ENCODE data around the gene SIRT7. TPM values are rescaled to one million over a fixed set of nuclear protein-coding genes. Genes with fewer than 3 reads are reported as not detected.

SIRT7 gene
- total and polyA plus RNA-seq, 2 donors (not counting 3 experiments of a cell fraction or from before 2014, with no cell fraction given): 11.6 to 28.8 TPM

DNA sequence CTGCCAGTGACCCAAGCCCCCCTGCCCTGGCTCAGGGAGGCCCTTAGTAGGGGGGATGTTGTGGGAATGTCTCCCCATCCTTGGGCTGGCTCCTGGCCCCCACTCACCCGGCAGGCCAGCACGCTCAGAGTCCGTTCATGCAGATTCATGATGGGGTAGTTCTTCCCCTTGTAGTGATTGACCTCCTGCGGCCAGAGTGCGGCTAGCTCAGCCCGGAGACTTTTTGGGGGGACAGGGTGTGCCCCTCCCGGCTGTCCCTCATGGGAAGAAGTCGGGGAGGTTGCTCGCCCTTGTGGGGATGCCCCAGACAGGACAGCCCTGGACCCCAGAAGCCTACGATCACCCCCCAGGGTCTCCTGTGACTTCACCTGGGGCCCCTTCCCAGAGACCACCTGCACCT lies 12.0 kb downstream of the SIRT7 start:
- Histone ChIP-seq H2AFZ (ENCODE audit: low read depth, low read length) (no peak overlapping the region), H3K9ac (replicated peaks; ENCODE audit: extremely low read depth, insufficient read depth, low read length) (no peak overlapping the region), H3K36me3 (ENCODE audit: control insufficient read depth in 2 of 2, extremely low read depth in 1 of 2, insufficient read depth in 2 of 2, low read length in 2 of 2) (peaks cover 0 to 3% of the 10 kb centered on the region in 2 experiments), H3K27me3 (ENCODE audit: control insufficient read depth in 2 of 2, insufficient read depth in 2 of 2, low read length in 2 of 2) (no peaks in the 10 kb centered on the region), H3K9me1 (replicated peaks; ENCODE audit: control insufficient read depth, extremely low read depth, insufficient read depth, low read length) (no peaks in the 10 kb centered on the region), H3K4me2 (ENCODE audit: insufficient read depth, low read length) (no peak overlapping the region), H3K4me3 (replicated peaks in 1 of 3; ENCODE audit: insufficient read depth in 1 of 3, low read depth in 1 of 3, low read length in 3 of 3) (no peak overlapping the region), H3K4me1 (ENCODE audit: control insufficient read depth, extremely low read depth, insufficient read depth, low read length) (peaks cover 9% of the 10 kb centered on the region), H3K27ac (ENCODE audit: insufficient read depth, low read depth, low read length) (no peak overlapping the region), H4K20me1 (replicated peaks; ENCODE audit: control insufficient read depth, extremely low read depth, insufficient read depth, low read length) (no peaks in the 10 kb centered on the region), H3K9me3 (replicated peaks; ENCODE audit: control insufficient read depth, insufficient read depth, low read length) (no peaks in the 10 kb centered on the region), H3K79me2 (ENCODE audit: control insufficient read depth, insufficient read depth, low read length) (no peaks in the 10 kb centered on the region)
- CTCF ChIA-PET: no interaction called here
- no peak for DNase-seq (ENCODE audit: low read depth, low spot score)
- FAIRE-seq: no peak
- dilution Hi-C loops (cut with MboI; ENCODE audit: extremely low pct_ligation_motif_present, low sequenced_read_pairs) (no loop called here), intact Hi-C loops (cut with micrococcal nuclease) (no loop called here)
- no peak for TF ChIP-seq POLR2A (IDR thresholded peaks at IDR 0.05; ENCODE audit: low read depth, low read length)
- TF ChIP-seq, protein P1, sequence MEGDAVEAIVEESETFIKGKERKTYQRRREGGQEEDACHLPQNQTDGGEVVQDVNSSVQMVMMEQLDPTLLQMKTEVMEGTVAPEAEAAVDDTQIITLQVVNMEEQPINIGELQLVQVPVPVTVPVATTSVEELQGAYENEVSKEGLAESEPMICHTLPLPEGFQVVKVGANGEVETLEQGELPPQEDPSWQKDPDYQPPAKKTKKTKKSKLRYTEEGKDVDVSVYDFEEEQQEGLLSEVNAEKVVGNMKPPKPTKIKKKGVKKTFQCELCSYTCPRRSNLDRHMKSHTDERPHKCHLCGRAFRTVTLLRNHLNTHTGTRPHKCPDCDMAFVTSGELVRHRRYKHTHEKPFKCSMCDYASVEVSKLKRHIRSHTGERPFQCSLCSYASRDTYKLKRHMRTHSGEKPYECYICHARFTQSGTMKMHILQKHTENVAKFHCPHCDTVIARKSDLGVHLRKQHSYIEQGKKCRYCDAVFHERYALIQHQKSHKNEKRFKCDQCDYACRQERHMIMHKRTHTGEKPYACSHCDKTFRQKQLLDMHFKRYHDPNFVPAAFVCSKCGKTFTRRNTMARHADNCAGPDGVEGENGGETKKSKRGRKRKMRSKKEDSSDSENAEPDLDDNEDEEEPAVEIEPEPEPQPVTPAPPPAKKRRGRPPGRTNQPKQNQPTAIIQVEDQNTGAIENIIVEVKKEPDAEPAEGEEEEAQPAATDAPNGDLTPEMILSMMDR (IDR thresholded peaks at IDR 0.05; ENCODE audit: extremely low read depth in 1 of 2, insufficient read depth in 1 of 2, low read depth in 1 of 2, low read length in 2 of 2): no peak
- no peak for TF ChIP-seq JUN (IDR thresholded peaks at IDR 0.05; ENCODE audit: borderline replicate concordance, insufficient read depth, insufficient read length, low read depth)
- no peak for TF ChIP-seq POLR2AphosphoS5 (IDR thresholded peaks at IDR 0.05; ENCODE audit: insufficient read depth, low read depth, low read length)
- no TSS peak for BruUV-seq (replicated peaks)
- POLR2A ChIA-PET: no interaction called here

DNA sequence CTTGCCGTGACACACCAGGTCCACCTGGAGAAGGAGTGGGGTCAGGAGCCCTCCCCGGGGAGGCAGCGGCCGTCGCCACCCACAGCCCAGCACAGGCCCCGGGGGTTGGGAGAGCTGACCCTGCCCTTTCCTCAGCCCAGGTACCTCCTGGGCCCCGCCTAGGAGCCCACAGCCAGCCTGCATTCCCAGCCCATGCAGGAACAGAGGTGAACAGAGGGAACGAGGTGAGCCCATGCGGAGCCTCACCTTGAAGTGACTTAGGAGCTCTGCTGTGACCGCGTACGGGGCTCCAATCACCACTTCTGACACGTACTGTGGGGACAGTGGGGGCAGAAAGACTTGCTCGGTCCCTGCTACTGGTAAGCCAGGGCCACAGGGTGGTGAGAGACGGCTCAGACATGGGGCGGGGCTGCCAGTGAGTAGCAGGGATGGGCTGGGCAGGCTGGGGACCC lies 12.5 kb downstream of the SIRT7 start:
- dilution Hi-C loops (cut with MboI; ENCODE audit: extremely low pct_ligation_motif_present, low sequenced_read_pairs): no loop called here
- H3K4me2 ChIP-seq (ENCODE audit: insufficient read depth, low read length): no peak overlapping the region
- BruUV-seq (replicated peaks): no TSS peak
- no peak overlapping the region for H3K9ac ChIP-seq (replicated peaks; ENCODE audit: extremely low read depth, insufficient read depth, low read length)
- H3K9me3 ChIP-seq (replicated peaks; ENCODE audit: control insufficient read depth, insufficient read depth, low read length): no peaks in the 10 kb centered on the region
- FAIRE-seq: no peak
- CTCF ChIA-PET: no interaction called here
- no peaks in the 10 kb centered on the region for H3K27me3 ChIP-seq (ENCODE audit: control insufficient read depth in 2 of 2, insufficient read depth in 2 of 2, low read length in 2 of 2)
- peaks cover 0 to 3% of the 10 kb centered on the region in 2 experiments for H3K36me3 ChIP-seq (ENCODE audit: control insufficient read depth in 2 of 2, extremely low read depth in 1 of 2, insufficient read depth in 2 of 2, low read length in 2 of 2)
- H2AFZ ChIP-seq (ENCODE audit: low read depth, low read length): no peak overlapping the region
- H3K27ac ChIP-seq (ENCODE audit: insufficient read depth, low read depth, low read length): no peak overlapping the region
- no peak overlapping the region for H3K4me3 ChIP-seq (replicated peaks in 1 of 3; ENCODE audit: insufficient read depth in 1 of 3, low read depth in 1 of 3, low read length in 3 of 3)
- H3K9me1 ChIP-seq (replicated peaks; ENCODE audit: control insufficient read depth, extremely low read depth, insufficient read depth, low read length): no peaks in the 10 kb centered on the region
- no peak for DNase-seq (ENCODE audit: low read depth, low spot score)
- H3K4me1 ChIP-seq (ENCODE audit: control insufficient read depth, extremely low read depth, insufficient read depth, low read length): peaks cover 8% of the 10 kb centered on the region
- H3K79me2 ChIP-seq (ENCODE audit: control insufficient read depth, insufficient read depth, low read length): no peaks in the 10 kb centered on the region
- no peak for TF ChIP-seq POLR2A (IDR thresholded peaks at IDR 0.05; ENCODE audit: low read depth, low read length)
- no peak for TF ChIP-seq JUN (IDR thresholded peaks at IDR 0.05; ENCODE audit: borderline replicate concordance, insufficient read depth, insufficient read length, low read depth)
- TF ChIP-seq, protein P2, sequence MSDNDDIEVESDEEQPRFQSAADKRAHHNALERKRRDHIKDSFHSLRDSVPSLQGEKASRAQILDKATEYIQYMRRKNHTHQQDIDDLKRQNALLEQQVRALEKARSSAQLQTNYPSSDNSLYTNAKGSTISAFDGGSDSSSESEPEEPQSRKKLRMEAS (IDR thresholded peaks at IDR 0.05; ENCODE audit: insufficient read depth, insufficient read length): no peak
- intact Hi-C loops (cut with micrococcal nuclease): no loop called here
- H4K20me1 ChIP-seq (replicated peaks; ENCODE audit: control insufficient read depth, extremely low read depth, insufficient read depth, low read length): no peaks in the 10 kb centered on the region
- POLR2A ChIA-PET: no interaction called here
